CD4-positive, CD25-positive, alpha-beta regulatory T cell (primary cell): ENCODE results near the gene PRSS23. TPM values are rescaled to one million over a fixed set of nuclear protein-coding genes. Genes with fewer than 3 reads are reported as not detected.

Experiments used
- ATAC-seq, 2 donors: fragments of 150-1000 bp; cut with Tn5 transposase; one replicate each; pipeline ENCODE4 v1.10.0; 2021; ENCODE audit warnings: low read depth in 2 of 2, moderate number of reproducible peaks in 2 of 2, moderate library complexity in 1 of 2
- DNase-seq, 3 donors: peaks; one replicate each; pipeline versions ENCODE4 v3.0.0 to v3.0.0-alpha.2; 2012 to 2022; ENCODE audit warnings: mixed read lengths in 1 of 3
- H3K27ac ChIP-seq: one replicate; pipeline ENCODE4 v1.7.0; 2013; ENCODE audit warnings: mild to moderate bottlenecking, low read length; ENCODE audit not compliant: insufficient read depth, poor library complexity, severe bottlenecking
- H3K27me3 ChIP-seq: one replicate; pipeline ENCODE4 v1.7.0; 2013; ENCODE audit warnings: low read length; ENCODE audit not compliant: control insufficient read depth, insufficient read depth
- H3K36me3 ChIP-seq: one replicate; pipeline ENCODE4 v1.7.0; 2013; ENCODE audit warnings: mild to moderate bottlenecking, low read length, moderate library complexity; ENCODE audit not compliant: control insufficient read depth, insufficient read depth
- H3K4me1 ChIP-seq: 2 replicates; pipeline ENCODE4 v1.7.0; 2013; ENCODE audit warnings: mild to moderate bottlenecking, low read length; ENCODE audit not compliant: insufficient read depth, control insufficient read depth, poor library complexity, severe bottlenecking
- H3K4me3 ChIP-seq: one replicate; pipeline ENCODE4 v1.7.0; 2013; ENCODE audit warnings: low read depth, mild to moderate bottlenecking, low read length, moderate library complexity
- H3K9me3 ChIP-seq, 2 experiments: 1 replicate in 1 of 2; 2 replicates in 1 of 2; pipeline ENCODE4 v1.7.0; 2013; ENCODE audit warnings: low read length in 2 of 2, mild to moderate bottlenecking in 1 of 2, moderate library complexity in 1 of 2; ENCODE audit not compliant: control insufficient read depth in 2 of 2
- H3K27ac Mint-ChIP-seq, 3 donors: one replicate each; pipeline ENCODE4 v1.8.0; 2020 to 2022; ENCODE audit warnings: mild to moderate bottlenecking in 3 of 3, mixed read lengths in 3 of 3, moderate library complexity in 2 of 3
- H3K27me3 Mint-ChIP-seq: one replicate; pipeline ENCODE4 v1.8.0; 2022; ENCODE audit warnings: mild to moderate bottlenecking, mixed read lengths
- H3K36me3 Mint-ChIP-seq: one replicate; pipeline ENCODE4 v1.8.0; 2020; ENCODE audit warnings: mixed read lengths
- H3K4me1 Mint-ChIP-seq, 4 donors: one replicate each; pipeline ENCODE4 v1.8.0; 2020 to 2022; ENCODE audit warnings: mixed read lengths in 4 of 4, mild to moderate bottlenecking in 1 of 4
- H3K4me3 Mint-ChIP-seq, 4 donors: one replicate each; pipeline ENCODE4 v1.8.0; 2020 to 2022; ENCODE audit warnings: mild to moderate bottlenecking in 4 of 4, mixed read lengths in 4 of 4, moderate library complexity in 3 of 4
- H3K9me3 Mint-ChIP-seq, 7 donors: one replicate each; pipeline ENCODE4 v1.8.0; 2020 to 2022; ENCODE audit warnings: mixed read lengths in 7 of 7, mild to moderate bottlenecking in 3 of 7, moderate library complexity in 2 of 7
- polyA plus RNA-seq, 4 donors: library from polyadenylated mRNA; unstranded; fragments of 300-500 nt; fragmentation: Illumina TruSeq; gene quantifications; one replicate each; pipeline ENCODE4 v1.2.3, GENCODE V29; 2021
- total RNA-seq: library from RNA; stranded (reverse); gene quantifications from one replicate; pipeline ENCODE4 v1.2.3, GENCODE V29; 2022

The PRSS23 gene, protein sequence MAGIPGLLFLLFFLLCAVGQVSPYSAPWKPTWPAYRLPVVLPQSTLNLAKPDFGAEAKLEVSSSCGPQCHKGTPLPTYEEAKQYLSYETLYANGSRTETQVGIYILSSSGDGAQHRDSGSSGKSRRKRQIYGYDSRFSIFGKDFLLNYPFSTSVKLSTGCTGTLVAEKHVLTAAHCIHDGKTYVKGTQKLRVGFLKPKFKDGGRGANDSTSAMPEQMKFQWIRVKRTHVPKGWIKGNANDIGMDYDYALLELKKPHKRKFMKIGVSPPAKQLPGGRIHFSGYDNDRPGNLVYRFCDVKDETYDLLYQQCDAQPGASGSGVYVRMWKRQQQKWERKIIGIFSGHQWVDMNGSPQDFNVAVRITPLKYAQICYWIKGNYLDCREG
- total RNA-seq (not detected), polyA plus RNA-seq (under 1 TPM in 2 of 4 donors, not detected in 2; 0.15 to 0.20 TPM)

DNA sequence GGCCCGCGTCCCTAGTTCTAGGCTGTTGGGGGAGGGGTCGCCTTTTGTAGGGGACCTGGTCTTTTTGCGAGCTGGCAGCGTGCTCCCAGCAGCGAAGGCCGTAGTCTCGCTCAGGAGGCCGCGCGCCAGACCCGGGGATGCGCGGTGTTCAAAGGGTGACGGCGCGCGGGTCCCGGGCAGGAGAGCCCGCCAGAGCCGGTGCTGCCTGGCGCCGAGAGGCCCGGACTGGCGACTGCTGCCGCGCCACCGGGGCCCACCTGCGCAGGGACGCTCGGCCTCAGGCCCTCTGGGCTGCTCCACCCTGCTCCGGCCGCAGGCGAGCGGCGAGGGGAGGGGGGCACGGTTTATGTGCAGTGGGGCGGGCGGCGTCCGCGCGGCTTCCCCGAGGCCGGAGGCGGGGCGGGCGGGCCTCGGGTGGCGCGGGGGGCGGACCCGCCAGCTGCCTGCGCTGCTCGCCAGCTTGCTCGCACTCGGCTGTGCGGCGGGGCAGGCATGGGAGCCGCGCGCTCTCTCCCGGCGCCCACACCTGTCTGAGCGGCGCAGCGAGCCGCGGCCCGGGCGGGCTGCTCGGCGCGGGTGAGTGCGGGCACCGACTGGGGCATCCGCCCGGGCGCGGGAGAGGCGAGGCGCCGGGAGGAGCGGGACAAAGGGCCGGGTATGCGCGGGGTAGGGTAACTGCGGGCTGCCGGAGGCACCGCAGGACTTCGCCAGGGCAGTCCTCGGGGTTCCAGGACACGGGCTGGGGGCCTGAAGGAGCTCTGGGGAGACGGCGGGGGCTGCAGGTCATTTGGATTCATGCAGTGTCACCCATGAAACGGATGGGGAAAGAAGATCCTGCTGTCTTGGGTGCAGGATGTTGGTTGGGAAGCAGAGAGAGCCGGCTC lies at the start of gene PRSS23:
Gene PRSS23, plus strand, starts transcription at position 467 of the 884 bp plus-strand sequence. CDS start 7,102 bp downstream, outside the sequence.
- H3K27me3 Mint-ChIP-seq: peaks cover 57% of the 10 kb centered on the region
- Histone ChIP-seq H3K9me3 (no peaks in the 10 kb centered on the region), H3K27ac (no peak within 1 kb of the TSS), H3K27me3 (peaks cover 26% of the 10 kb centered on the region), H3K4me1 (peaks cover 4% of the 10 kb centered on the region), H3K36me3 (no peaks in the 10 kb centered on the region), H3K4me3 (no peak within 1 kb of the TSS)
- peak within 1 kb of the TSS in 3 of 4 donors; percentile 26 to 35 (median 33) for H3K4me3 Mint-ChIP-seq
- peaks cover 0 to 6% (median 1%) of the 10 kb centered on the region in 4 donors for H3K4me1 Mint-ChIP-seq
- H3K27ac Mint-ChIP-seq: no peak within 1 kb of the TSS
- no peaks in the 10 kb centered on the region for H3K36me3 Mint-ChIP-seq
- peaks cover 0 to 2% (median 0%) of the 10 kb centered on the region in 7 donors for H3K9me3 Mint-ChIP-seq
- ATAC-seq (peak in 1 of 2 donors; percentile 25), DNase-seq (peak in 1 of 3 donors; percentile 33)

DNA sequence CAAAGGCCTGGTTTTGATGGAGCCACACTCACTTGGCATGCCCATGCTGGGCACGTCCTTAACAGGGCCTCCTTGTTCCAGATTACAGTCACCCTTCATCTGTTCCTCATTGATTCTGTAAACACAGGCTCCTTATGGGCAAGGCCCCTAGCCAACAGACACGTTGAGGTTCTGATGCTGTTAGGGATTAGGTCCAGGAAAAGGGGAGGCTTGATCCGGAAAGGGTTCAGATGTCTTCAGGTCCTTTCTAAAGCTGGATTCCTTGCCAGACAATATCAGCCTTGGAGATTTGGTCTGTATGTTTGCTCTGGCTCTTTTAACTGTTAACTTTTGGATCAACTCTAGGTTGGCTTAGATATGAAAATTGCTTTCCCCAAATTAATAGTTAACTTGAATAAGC lies 46.9 kb upstream of the PRSS23 start:
- no peaks in the 10 kb centered on the region for H3K36me3 Mint-ChIP-seq
- H3K36me3 ChIP-seq: no peaks in the 10 kb centered on the region
- no peaks in the 10 kb centered on the region for H3K4me1 ChIP-seq
- H3K4me3 ChIP-seq: no peak overlapping the region
- no peak overlapping the region for H3K27ac ChIP-seq
- H3K27me3 Mint-ChIP-seq: no peaks in the 10 kb centered on the region
- H3K27me3 ChIP-seq: no peaks in the 10 kb centered on the region
- DNase-seq: no peak
- H3K9me3 Mint-ChIP-seq: peaks cover 0 to 4% (median 0%) of the 10 kb centered on the region in 7 donors
- no peaks in the 10 kb centered on the region for H3K9me3 ChIP-seq
- no peak overlapping the region for H3K27ac Mint-ChIP-seq
- no peak overlapping the region for H3K4me3 Mint-ChIP-seq
- no peak for ATAC-seq
- no peaks in the 10 kb centered on the region for H3K4me1 Mint-ChIP-seq

DNA sequence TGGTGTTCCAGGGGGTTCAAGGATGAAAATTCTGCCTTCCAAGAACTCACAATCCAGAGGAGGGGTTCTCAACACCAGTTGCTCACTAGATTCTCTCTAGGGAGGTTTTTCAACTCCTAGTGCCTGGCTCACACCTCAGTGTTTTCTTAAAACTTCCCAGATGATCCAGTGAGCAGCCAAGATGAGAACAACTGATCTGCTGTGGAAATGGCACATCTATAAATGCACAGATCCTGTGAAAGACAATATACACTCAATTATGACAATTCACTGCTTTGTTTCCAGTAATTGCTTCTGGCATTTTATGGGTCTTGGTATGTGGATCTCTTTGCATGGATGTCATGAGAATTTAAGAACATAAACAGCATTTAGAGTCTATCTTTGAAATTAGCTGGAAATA lies 45.2 kb upstream of the PRSS23 start:
- H3K4me1 ChIP-seq: no peaks in the 10 kb centered on the region
- Mint-ChIP-seq H3K4me1 (no peaks in the 10 kb centered on the region), H3K27ac (no peak overlapping the region)

DNA sequence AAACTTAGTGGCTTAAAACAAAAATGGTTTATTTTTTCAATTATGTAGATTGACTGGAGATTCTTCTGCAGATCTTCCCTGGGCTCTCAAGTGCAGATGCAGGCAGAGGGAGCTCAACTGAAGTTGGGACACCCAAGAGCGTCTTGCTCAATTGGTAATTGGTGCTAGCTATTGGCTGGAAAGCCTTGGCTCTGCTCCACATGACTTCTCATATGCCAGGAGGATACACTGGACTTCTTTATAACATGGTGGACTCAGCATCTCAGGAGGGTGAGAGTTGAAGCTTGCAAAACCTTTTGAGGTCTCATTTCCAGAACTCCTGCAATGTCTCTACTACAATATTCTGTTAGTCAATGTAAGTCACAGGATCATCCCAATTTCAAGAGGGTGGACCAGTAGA lies 42.2 kb upstream of the PRSS23 start:
- Histone ChIP-seq H3K9me3 (no peaks in the 10 kb centered on the region), H3K27ac (no peak overlapping the region), H3K4me3 (no peak overlapping the region), H3K36me3 (no peaks in the 10 kb centered on the region), H3K27me3 (no peaks in the 10 kb centered on the region), H3K4me1 (no peaks in the 10 kb centered on the region)
- Mint-ChIP-seq H3K36me3 (no peaks in the 10 kb centered on the region), H3K4me1 (no peaks in the 10 kb centered on the region), H3K27ac (no peak overlapping the region), H3K27me3 (no peaks in the 10 kb centered on the region), H3K4me3 (no peak overlapping the region), H3K9me3 (peaks cover 0 to 9% (median 0%) of the 10 kb centered on the region in 7 donors)
- no peak for DNase-seq
- ATAC-seq: no peak

More for the DNA sequence above, 45.2 kb upstream of the PRSS23 start:
- Mint-ChIP-seq H3K36me3 (no peaks in the 10 kb centered on the region), H3K9me3 (peaks cover 0 to 7% (median 0%) of the 10 kb centered on the region in 7 donors), H3K4me3 (no peak overlapping the region), H3K27me3 (no peaks in the 10 kb centered on the region)
- ATAC-seq (no peak), DNase-seq (no peak)
- Histone ChIP-seq H3K27ac (no peak overlapping the region), H3K4me3 (no peak overlapping the region), H3K27me3 (no peaks in the 10 kb centered on the region), H3K36me3 (no peaks in the 10 kb centered on the region), H3K9me3 (no peaks in the 10 kb centered on the region)

DNA sequence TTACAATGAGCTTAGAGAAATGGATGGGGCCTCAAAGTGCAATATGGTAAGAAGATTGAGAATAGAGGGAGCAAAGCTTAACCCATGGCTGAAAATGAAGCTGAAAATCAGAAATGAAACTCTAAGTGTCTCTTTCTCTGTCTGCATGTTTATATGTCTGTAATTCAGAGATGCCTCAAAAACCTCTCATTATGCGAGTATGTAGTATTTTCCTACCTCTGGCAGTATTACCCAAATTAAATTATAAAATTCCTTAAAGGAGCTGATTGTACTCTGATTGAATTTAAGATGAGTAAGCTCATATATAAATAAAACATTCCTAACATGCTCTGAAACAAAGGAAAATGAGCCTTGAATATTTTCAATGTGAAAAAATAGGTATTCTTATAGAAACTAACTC lies 39.8 kb upstream of the PRSS23 start:
- DNase-seq: no peak
- no peak overlapping the region for H3K4me3 Mint-ChIP-seq
- no peak overlapping the region for H3K27ac Mint-ChIP-seq
- H3K27me3 Mint-ChIP-seq: peaks cover 4% of the 10 kb centered on the region
- peaks cover 2% of the 10 kb centered on the region for H3K27me3 ChIP-seq
- H3K9me3 Mint-ChIP-seq: peaks cover 0 to 7% (median 0%) of the 10 kb centered on the region in 7 donors
- H3K4me1 Mint-ChIP-seq: no peaks in the 10 kb centered on the region
- H3K36me3 ChIP-seq: no peaks in the 10 kb centered on the region
- H3K9me3 ChIP-seq: no peaks in the 10 kb centered on the region
- no peak overlapping the region for H3K27ac ChIP-seq
- H3K4me3 ChIP-seq: no peak overlapping the region
- ATAC-seq: no peak
- no peaks in the 10 kb centered on the region for H3K4me1 ChIP-seq
- H3K36me3 Mint-ChIP-seq: no peaks in the 10 kb centered on the region

DNA sequence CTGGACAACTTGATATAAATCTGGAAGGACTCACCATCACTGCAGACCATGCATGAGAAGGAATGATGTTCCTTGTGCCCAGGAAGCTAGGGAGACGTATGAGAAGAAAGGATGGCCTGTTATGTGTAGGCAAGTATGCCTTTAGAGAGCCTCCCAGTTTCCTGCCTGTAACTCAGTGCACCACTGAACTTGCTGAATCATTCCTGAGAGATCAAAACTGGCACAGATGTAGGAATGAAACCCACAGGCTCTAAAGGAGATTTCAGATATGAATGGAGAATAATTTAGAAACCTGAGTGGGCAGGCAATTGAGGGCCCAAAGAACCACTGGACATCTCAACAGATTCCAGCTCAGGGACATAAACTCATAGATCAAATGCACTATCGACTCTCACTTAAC lies 38.4 kb upstream of the PRSS23 start:
- Mint-ChIP-seq H3K27ac (no peak overlapping the region), H3K4me1 (no peaks in the 10 kb centered on the region), H3K36me3 (no peaks in the 10 kb centered on the region), H3K9me3 (peaks cover 0 to 5% (median 0%) of the 10 kb centered on the region in 7 donors), H3K27me3 (peaks cover 7% of the 10 kb centered on the region), H3K4me3 (no peak overlapping the region)
- Histone ChIP-seq H3K4me3 (no peak overlapping the region), H3K27me3 (peaks cover 2% of the 10 kb centered on the region), H3K27ac (no peak overlapping the region), H3K9me3 (no peaks in the 10 kb centered on the region), H3K36me3 (no peaks in the 10 kb centered on the region), H3K4me1 (no peaks in the 10 kb centered on the region)
- no peak for ATAC-seq
- DNase-seq: no peak

DNA sequence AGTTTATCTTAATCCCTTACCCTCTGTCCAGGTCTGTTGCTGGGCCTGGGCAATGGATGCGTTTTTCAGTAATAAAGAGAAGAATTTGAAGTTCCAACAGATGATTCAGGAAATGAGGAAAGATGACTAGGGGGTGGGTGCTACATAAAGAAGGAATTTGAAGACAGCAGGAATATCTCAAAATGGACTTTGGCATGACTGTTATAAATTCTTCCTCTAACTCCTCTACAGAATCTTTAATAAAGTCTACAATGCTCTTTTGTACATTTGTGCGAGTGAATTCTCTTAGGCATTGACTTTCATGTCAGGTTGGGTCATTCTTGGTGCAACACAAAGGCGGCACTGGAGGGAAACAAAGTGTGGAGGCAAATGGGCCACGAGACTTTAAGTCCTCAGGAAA lies 35.1 kb upstream of the PRSS23 start:
- no peaks in the 10 kb centered on the region for H3K4me1 ChIP-seq
- ATAC-seq: no peak
- H3K4me3 Mint-ChIP-seq: no peak overlapping the region
- H3K36me3 Mint-ChIP-seq: no peaks in the 10 kb centered on the region
- DNase-seq: no peak
- H3K4me3 ChIP-seq: no peak overlapping the region
- H3K27ac Mint-ChIP-seq: no peak overlapping the region
- H3K9me3 ChIP-seq: no peaks in the 10 kb centered on the region
- peaks cover 0 to 3% (median 0%) of the 10 kb centered on the region in 7 donors for H3K9me3 Mint-ChIP-seq
- H3K4me1 Mint-ChIP-seq: no peaks in the 10 kb centered on the region
- H3K27ac ChIP-seq: no peak overlapping the region
- H3K36me3 ChIP-seq: no peaks in the 10 kb centered on the region
- H3K27me3 ChIP-seq: peaks cover 2% of the 10 kb centered on the region
- H3K27me3 Mint-ChIP-seq: peaks cover 7% of the 10 kb centered on the region
